HG03457 (cell line): Measurements from ENCODE around the gene WWC2.
"Not testable (repeated sequence)": the region's sequence is repeated elsewhere in the genome, so short reads cannot be mapped to it uniquely, and the experiment has no call there.

Source experiments
- ATAC-seq: cut with Tn5 transposase; IDR thresholded peaks from one replicate; pipeline ENCODE4 v1.9.1; 2021; ENCODE audit warnings: moderate number of reproducible peaks; ENCODE audit not compliant: unreplicated experiment

Gene WWC2

DNA sequence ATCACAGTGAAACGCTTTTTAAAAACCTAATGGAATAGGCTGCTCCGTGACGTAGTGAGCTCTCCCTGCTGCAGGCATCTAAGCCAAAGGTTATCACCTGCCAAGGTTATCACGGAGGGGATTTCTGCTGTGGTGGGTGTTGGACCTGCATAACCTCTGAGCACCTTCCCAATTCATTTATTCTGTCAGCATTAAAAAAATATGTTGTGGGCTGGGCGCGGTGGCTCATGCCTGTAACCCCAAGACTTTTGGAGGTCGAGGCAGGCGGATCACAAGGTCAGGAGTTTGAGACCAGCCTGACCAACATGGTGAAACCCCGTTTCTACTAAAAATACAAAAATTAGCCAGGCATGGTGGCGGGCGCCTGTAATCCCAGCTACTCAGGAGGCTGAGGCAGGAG lies 225.0 kb downstream of the WWC2 start:
- not testable (repeated sequence) for ATAC-seq

DNA sequence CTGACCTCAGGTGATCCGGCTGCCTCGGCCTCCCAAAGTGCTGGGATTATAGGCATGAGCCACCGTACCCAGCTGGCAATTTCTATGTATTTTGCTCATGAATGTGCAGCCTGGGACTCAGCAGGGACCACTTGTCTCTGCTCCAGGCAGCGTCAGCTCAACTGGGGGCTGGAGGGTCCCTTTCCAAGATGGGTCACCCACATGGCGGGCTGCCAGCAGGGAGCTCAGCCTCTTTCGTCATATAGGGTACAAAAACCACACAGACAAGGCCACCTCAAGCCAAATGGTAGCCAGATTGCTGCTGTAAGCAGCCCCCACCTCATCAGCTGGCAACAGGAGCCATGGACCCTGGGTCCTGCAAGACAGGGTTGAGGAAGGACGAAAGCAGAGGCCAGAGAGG lies 225.6 kb downstream of the WWC2 start:
- ATAC-seq = no peak

DNA sequence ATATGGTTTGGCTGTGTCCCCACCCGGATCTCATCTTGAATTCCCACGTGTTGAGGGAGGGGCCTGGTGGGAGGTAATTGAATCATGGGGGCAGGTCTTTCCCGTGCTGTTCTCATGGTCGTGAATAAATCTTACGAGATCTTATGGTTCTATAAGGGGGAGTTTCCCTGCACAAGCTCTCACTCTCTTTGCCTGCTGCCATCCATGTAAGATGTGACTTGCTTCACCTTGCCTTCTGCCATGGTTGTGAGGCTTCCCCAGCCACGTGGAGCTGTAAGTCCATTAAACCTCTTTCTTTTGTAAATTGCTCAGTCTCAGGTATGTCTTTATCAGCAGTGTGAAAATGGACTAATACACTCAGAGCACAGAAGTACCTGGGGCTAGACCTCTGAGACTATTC lies 227.3 kb downstream of the WWC2 start:
- ATAC-seq = not testable (repeated sequence)

DNA sequence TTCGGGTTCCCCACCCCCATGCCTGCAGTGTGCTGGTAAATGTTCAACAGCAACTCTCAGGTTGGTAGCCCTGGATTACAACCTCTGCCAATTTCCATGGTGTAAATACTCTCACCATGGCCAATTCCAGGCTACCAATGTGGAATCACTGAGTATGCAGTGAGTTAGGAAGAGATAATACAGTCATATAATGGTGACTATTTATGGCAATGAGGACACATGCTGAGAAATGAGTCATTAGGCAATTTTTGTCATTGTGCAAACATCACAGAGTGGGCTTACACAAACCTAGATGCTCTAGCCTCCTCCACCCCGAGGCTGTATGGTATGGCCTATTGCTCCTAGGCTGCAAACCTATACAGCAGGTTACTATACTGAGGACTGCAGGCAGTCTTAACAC lies 227.8 kb downstream of the WWC2 start:
- ATAC-seq = no peak

DNA sequence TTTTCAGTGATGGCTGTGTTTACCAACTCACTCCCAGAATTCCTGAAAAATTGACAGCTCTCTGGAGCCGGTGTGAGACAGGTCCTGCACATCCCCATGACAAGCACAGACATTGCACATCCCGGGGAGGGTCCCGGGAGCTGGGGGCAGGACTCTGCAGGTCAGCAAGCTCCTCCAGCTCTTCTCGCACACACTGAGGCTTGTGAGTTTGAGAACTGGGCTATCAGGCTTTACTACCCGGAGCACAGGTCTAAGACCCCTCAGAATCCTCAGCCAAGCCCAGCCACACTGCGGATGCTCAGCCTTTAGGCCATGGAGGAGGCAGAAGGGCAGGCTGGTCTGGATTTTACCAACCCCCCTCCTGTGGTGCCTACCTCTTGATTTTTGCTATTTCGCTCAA lies 228.8 kb downstream of the WWC2 start:
- ATAC-seq = no peak

DNA sequence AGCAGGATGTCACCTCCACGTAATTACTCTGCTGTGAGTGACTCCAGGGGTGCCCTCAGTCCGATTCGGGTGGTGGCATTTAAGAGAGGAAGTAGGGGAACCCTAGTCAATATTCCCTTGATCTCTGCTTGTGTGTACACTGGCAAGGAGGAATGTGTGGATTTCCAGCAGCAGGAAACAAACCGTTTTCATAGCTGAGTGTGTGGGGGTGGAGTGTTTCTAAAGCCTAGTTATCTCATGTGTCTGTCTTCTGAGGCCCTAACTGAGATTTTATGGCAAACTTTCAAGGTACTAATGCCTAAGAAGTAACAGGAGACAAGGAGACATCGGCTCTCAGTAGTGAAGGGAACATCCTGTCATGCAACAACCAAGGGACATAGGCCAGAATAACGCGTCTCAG lies 229.8 kb downstream of the WWC2 start:
- no peak for ATAC-seq

DNA sequence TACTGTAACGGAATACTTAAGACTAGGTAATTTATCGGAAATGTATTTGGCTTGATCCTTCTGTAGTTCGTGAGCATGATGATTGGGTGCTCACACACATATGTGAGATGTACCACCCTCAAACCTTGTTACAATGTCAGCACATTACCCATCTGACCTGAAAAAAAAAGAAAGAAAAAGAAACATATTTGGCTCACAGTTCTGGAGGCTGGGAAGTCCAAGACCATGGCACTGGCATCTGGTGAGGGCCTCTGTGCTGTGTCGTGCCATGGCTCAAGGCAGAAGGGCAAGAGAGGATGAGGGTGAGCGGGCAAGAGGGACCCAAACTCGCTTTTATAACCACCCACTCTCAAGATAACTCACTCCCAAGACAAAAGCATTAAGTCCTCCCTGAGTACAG lies 230.2 kb downstream of the WWC2 start:
- no peak for ATAC-seq

DNA sequence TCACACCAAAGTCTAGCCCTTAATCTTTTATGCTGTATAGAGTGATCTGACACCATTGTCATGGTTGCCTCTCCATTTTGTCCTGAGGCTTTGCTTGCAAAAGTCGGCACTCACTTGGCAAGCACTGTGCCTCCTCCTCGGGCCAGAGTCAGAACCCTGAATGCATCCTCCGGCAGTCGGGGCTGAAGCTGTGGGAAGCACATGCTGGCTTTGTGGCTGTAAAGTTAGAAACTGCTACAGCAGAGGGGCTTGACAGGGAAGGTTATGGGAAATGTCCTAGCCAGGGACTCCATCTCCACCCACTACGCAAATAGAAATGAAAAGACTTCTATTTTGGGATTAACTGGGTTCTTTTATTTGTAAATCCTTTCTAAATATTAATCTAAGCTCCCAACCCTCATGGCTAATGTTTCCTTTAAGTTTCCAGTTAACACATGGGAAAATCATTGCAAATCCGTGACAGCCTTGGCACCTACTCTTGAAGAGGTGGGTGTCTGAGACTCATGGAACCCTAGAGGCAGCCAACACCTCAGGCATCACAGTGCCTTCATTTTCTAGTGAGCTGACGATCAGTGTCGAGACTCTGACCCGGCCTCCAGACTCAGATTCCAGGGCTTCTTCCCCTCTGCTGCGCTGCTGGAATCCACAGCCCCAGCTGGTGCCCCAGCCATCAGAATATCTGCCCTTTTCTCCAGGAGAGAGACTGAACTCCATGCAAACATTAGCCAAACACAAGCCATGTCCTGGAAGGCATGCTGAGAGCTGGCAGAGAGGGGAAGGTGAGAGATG lies 231.1 kb downstream of the WWC2 start:
- ATAC-seq = no peak

DNA sequence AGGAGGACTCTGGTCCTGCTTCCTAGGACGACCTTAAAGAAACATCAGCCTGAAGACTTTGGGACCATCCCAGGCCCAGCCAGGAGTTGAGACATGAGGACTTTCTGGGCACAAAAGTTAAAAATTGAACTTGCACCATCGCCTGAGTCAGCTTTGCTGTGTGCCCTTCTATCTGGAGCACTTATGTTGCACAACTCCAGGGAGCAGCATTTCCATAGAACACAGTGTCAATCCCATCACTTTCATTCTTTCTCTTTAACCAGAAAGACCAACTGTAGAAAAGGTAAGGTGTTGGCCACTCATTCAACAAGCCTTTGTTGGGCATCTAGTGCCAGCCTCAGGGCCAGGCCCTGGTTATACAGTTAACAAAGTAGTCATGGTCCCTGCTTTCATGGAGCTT lies 231.8 kb downstream of the WWC2 start:
- ATAC-seq = no peak

DNA sequence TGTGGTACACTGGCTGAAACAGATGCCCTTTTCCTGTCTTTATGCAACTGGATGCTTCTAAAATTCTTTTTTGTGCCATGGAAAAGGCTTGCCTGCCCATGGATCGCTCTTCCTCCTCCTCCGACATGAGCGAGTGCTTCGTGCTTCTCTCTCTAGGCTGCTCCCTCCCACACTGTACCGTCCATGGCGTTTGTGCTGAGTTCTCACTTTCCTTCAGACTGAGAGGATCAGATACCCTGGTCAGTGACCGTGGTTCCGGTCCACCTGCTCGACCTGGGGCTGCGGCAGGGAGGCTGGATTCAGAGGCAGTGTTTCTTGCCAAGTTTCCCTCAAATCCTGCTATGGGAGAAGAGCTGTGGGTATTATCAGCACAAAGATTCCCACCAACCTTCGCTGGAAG lies 233.4 kb downstream of the WWC2 start:
- no peak for ATAC-seq

DNA sequence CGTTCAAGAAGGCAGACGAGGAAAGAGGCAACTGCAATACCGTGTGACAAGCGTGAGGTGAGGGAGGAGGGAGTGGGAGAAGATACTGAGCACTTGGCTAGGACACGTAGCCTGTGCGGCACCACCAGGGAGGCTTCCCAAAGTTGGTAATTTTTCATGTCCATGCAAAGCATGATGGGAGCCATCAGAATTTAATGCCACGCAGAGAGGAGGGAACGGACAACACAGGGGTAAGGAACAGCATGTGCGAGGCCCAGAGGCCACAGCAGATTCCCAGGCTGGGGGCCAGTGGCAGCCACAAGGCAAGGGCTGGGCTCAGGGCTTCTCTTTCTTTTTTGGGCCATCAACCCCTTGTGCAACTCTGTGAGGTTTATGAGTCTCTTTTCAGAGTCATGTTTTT lies 234.1 kb downstream of the WWC2 start:
- no peak for ATAC-seq

DNA sequence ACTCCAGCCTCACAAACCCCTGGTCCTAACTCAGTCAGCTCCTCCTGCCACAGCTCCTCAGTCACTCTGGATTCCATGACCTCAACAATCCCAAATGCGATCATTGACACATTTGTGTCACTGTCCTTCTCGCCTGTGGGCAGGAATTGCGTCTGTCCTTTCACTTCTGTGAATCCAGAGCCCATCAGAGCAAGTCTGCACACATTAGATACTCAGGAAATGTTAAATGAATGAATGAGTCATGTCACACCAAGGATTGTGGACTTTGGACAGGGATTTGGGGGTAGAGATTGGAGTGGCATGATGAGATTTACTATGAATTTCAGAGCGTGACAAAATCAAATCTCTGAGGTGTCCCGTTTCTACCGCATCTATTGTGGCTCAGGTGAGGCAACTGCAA lies 234.9 kb downstream of the WWC2 start:
- ATAC-seq = no peak

DNA sequence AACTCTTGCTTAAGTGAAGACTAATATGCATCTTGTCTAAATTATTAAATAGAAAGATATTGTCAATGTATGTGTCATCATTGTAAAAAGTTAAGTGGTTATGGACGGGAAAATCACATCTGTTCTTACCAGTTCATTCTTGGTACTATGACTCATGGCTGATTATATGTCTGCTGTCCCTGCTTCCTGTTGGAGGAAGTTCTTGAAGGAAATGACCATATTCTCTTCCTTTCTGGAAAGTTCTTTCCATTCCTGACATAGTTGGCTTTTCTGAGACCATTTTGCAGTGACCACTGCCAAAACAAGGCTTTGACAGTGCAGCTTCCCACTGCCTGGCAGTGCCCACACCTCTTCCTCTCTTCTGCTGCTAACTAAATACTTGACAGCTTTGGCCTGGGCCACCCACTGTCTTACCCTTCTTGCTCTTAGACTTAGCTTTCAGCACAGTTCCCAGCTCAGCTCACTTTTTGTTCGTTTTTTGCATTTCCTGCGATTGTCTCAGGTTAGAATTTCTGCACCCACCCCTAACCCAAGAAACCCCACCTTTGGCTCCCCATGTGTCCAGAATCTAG lies 236.4 kb downstream of the WWC2 start:
- ATAC-seq = no peak

DNA sequence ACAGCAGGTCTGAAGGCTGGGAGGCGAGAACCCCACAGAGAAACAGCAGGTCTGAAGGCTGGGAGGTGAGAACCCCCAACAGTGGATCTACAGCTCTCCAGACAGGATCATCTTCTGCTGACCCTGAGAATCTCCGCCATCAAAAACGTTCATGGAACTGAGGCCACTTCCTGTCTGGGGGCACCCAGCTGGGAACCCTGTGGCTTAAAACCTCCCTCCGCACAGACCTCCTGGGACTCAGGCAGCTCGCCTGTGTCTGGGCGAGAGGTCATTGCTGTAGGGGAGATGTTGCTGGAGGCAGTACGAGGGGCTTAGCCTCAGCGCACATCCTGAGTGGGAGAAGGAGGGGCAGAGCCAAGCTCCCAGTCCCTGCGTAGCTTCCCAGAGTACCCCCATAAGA lies 238.3 kb downstream of the WWC2 start:
- ATAC-seq = no peak

DNA sequence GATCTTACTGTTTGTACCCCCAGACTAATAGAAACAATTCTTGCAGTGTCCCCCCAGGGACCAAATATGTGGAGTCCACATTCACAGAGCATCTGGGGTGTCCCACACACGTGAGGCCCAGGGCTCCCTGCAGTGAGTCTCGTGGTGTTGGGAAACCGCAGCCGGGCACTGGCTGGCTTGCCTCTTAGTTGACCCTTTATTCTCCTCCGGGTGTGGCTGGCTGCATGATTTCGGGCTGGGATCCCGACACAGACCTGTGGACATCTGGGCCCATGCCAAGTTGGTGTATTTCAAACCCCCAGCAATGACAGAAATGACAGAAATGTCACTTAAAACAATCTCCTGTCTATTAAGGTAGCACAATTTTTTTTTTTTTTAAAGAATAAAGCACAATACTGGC lies 238.8 kb downstream of the WWC2 start:
- ATAC-seq = no peak

DNA sequence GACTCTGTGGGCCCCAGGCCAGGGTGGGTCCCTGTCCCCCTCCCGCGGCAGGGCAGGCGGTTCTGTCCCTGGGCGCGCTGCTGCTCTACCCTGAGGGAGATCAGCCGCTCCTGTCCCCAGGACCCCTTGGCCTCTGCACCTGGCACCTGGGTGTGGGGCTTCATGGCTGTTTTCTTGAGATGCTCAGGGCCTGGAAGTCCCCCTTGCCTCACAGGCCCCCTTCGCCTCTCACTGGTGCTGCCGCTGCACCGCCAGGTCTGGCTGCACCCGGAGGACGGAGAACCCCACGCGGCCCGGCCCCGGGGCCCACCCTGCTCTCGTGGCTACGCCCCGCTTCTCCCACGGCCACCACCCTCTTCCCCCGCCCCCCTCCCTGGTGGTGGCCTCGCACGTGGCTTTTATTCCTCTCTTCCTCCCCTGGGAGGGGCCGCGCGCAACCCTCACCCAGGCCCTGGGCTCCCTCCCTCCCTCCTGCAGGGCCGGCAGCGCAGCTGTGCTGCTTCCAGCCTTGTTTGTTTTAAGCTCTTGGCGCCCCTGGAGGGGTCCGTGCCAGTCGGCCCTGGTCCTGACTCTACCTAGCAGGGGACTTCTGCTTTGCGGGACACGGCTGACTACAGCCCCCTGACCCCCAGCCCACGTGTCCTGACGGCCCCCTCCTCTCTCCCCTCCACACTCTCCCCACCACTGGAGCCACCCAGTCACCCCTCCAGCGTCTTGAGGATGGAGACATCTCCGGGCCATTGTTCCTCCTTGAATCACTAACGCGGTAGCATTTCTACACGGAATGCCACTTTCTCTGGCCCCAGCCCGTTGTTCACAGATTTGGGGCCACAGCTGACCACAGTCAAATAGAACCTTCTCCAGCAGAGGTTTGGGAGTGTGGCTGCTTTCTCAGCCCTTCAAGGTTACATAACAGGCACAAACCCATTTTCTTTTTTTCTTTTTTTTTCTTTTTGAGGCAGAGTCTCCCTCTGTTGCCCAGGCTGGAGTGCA lies 243.8 kb downstream of the WWC2 start:
- no peak for ATAC-seq

DNA sequence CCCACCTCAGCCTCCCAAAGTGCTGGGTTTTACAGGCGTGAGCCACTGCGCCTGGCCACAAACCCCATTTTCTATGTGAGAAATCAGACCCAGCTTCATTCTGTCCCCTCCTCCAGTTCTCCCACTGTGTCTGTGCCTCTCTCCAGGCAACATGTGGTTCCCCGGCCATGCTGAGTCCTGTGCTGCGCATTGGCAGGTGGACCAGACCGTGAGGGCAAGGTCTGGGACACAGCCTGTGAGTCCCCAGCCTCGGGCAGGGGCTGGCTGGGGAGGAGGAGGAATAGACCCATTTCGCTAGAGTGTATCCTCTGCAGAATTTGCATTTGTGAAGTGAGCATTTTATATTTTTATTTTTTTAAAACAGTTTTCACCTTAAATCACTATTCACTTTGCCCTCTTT lies 244.7 kb downstream of the WWC2 start:
- ATAC-seq = no peak

DNA sequence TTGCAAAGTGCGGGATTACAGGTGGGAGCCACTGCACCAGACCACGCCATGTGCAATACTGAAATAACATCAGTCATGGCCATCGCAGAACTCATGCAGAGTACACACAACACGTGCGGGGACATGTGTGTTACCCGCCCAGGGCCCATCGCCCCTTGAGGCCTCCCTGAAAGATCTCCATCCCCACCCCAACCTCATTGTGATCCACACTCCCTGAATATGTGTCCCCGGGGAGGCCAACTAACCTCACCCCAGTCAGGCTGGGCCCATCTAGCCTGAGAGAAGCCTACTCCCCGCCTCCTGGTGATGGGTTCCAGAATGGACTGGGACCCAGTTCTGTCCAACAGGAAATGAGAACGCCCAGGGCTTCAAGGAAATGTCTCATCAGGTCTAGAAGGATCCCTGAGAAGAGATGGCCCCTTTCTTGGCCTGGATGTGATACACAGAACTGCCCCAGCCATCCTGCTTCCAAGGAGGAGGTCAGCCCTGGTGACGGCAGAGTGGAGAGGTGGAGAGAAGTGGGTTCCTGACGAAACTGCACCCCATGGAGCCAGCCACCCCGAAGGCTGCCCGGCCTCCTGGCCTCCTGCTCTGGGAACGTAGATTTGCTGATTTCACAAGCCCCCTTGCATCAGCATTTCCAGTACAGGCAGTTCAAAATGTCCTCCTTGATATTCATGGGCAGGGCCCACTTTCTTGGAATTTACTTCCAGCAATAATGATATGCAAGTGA lies 245.6 kb downstream of the WWC2 start:
- no peak for ATAC-seq

DNA sequence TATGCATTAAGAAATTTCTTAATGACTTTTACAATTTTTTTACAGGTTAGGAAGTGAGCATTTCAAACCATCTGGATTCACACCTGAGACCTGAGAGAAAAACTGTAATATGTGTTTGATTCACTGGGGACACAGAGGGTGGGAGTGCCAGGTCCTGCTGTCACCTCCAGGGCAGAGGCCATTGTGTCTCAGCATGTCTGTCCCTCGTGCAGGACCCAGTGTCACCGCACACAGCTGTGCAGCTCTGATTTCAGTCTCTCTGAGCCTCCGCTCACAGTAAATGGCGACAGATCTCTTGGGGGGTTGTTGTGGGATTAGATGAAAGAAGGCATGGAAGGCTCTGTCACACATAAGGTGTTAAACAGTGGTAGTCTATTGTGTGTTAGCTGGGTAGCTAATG lies 246.2 kb downstream of the WWC2 start:
- no peak for ATAC-seq

DNA sequence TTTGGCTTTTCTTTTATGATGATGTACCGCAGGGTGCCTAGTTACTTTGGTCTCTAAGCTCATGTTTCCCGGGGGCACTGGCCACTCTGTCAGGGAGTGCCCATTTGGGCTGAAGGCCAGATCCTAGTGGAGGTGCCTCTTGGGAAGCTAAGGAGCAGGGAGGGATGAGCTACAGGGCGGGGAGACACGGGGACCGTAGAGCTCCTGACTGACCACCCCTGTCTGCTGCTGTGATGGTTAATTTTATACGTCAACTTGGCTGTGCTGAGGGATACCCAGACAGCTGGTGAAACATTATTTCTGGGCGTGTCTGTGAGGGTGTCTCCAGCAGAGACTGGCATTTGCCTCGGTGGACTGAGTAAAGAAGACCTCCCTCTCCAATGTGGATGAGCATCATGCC lies 248.1 kb downstream of the WWC2 start:
- ATAC-seq = no peak

DNA sequence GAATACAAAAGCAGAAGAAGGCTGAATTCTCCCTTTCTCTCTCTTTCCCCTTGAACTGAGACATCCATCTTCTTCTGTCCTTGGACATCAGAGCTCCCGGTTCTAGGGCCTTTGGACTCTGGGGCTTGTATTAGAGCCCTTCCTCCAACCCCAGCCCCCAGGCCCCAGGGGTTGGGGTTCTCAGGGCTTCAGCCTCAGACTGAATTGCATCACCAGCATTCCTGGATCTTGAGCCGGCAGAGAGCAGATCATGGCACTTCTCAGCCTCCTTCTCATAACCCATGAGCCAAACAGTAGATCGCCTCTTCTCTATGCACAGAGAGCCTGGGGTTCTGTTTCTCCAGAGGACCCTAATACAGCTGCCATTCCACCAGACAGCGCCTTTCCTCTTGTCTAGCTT lies 248.5 kb downstream of the WWC2 start:
- ATAC-seq = no peak
